GM21717 (cell line): Measurements from ENCODE around the gene COL1A2.
A peak's percentile ranks its signal among the peaks of the same experiment; 100 is the strongest.

Source experiments
- ATAC-seq: cut with Tn5 transposase; IDR thresholded peaks from one replicate; pipeline ENCODE4 v1.9.1; 2021; ENCODE audit warnings: mild to moderate bottlenecking, moderate library complexity; ENCODE audit not compliant: unreplicated experiment

COL1A2 gene

GRCh38 chr7:94382746-94383145 lies 11.9 kb upstream of the COL1A2 start:
- ATAC-seq = no peak

DNA sequence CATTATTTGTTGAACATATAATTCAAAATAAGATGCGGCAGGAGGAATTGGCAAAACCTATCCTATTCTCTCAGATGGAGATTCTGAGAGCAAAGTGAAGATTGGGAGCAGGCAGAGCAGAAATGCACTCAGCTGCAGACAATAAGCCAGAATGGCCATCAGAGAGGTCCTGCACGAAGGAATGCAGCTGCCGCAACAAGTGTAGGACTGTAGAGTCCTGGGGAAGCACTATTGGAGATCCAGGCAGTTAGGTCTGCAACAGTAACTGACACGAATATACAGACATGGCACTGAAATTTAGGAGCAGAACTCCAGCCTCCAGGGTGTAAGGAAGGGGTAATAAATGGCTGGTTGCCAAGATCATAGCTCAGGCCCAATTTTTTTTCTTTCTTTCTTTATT lies 10.4 kb upstream of the COL1A2 start:
- ATAC-seq = no peak

DNA sequence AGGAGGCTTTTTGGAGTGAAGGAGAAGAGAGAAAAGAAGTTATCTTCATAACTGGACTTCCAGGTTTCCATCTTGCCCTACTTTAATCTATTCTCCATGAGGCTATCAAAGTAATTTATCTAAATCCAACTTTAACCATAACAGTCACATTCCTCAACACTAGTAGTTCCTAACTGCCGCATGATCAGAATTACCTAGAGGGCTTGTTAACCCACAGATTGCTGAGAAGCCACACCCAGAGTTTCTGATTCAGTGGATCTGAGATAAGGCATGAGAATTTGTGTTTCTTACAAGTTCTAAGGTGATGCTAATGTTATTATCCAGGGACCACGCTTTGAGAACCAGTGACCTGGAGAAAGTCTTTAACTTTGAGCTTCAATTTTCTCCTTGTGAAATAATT lies 8.3 kb upstream of the COL1A2 start:
- ATAC-seq = no peak

DNA sequence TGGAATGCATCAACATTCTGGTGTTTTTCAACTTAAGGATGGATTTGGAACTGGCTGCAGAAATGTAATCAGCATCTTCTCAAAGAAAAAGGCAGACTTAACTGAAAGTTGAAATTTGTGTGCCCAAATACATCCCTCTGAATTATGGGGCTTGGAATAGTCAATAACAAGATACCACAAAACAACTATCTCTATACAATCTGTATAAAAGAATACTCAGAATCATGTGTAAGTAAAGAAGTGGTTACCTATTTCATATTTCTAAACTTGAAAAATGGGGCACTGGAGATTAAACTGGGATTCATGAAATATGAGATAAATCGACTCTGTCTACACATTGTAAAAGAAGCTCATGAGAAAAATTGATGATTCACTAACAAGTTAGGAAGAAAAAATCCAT lies 6.2 kb upstream of the COL1A2 start:
- ATAC-seq = no peak

- ATAC-seq = no peak
These were observed 5.3 kb upstream of the COL1A2 start for GRCh38 chr7:94389381-94389780.

GRCh38 chr7:94391726-94392392 lies 2.8 kb upstream of the COL1A2 start:
- ATAC-seq = peak; percentile 43

- no peak for ATAC-seq
These were observed 2.3 kb upstream of the COL1A2 start for GRCh38 chr7:94392393-94392786.

DNA sequence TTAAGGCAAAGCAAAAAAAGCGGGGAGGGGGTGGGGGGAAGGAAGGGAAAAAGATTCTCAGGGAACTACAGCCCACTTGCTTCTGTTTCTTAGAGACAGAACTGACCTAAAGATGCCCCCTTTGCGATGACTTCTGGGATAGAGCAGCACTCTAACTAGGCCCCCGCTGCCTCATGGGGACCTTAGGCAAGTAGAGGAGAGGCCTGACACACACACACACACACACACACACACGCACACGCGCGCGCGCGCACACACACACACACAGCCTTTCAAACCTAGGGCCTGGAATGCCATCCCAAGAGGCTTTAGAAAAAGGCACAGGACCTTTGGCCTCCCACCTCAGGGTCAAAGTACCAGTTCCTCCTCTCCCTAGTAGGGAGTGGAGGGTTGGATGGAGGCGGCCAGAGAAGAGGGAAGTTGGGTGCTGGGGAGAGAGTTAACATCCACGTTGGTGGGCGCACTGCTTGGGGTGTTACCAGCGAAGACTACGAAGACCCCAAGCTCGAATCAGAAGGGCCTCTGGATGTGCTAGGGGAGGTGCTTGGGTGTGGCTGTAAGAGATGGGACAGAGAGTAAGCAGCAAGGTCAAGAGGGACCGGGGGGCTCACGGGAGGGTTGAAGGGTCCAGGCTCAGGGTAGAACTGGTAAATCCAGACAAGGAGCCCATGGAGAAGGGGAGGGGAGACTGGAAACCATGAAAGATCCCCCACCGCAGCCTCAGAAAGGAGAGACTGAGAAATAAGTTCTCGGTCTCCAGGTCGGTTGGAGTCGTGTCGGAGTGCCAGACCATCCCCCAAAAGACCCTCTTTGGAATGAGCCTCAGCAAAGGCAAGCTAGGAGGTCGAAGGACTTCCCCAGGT lies 1.2 kb upstream of the COL1A2 start:
- ATAC-seq = no peak

- no peak for ATAC-seq
These were observed 622 bp upstream of the COL1A2 start for GRCh38 chr7:94394109-94394436.

DNA sequence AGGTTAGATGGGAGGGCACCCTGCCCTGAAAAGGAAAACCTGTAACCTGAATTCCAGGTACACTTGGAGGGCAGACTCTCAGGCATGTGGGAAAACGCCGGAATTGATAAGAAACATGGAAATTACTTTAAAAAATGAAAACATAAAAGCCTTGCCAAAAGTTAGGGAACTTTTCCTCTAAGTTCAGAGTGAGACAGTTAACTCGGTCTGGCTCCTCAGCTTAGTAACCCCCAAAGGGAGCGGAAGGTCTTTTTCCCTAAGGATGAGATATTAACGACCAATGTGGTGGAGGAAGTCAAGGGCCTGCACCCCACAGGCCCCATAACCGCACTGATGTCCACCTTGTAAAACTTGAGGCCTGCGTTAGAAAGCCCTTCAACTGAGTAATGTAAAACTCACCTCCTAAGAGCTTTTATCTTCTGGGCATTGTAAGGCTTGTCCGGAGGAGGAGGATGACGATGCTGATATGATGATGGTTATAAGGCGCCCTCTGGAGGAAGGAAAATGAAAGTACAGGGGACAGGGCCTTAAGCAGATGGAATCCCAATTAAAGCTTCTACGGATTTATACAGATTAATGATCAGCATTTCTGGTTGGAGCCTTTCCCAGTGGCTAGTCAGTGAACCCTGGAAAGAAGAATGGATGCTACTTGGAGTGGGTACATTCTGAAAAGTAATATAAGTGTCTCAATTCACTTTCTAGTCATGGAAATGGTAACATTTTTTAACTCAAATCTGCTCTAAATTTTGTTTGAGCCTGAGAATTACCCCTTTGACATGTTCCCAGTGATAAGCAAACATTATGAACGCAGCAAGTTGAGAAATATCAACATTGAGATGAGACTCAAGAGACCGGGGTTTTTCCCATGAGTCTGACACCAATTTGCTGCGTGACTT lies 694 bp downstream of the COL1A2 start:
- ATAC-seq = peak; percentile 82

- no peak for ATAC-seq
These were observed 1.3 kb downstream of the COL1A2 start for GRCh38 chr7:94396037-94396431.

GRCh38 chr7:94396596-94396995 lies 1.9 kb downstream of the COL1A2 start:
- no peak for ATAC-seq

- ATAC-seq = no peak
These were observed 3.0 kb downstream of the COL1A2 start for GRCh38 chr7:94397722-94398121.

- no peak for ATAC-seq
These were observed 4.1 kb downstream of the COL1A2 start for GRCh38 chr7:94398841-94399240.

- no peak for ATAC-seq
These were observed 5.3 kb downstream of the COL1A2 start for GRCh38 chr7:94400022-94400421.

- no peak for ATAC-seq
These were observed 6.1 kb downstream of the COL1A2 start for GRCh38 chr7:94400643-94401427.

- ATAC-seq = no peak
These were observed 6.7 kb downstream of the COL1A2 start for GRCh38 chr7:94401428-94401814.

DNA sequence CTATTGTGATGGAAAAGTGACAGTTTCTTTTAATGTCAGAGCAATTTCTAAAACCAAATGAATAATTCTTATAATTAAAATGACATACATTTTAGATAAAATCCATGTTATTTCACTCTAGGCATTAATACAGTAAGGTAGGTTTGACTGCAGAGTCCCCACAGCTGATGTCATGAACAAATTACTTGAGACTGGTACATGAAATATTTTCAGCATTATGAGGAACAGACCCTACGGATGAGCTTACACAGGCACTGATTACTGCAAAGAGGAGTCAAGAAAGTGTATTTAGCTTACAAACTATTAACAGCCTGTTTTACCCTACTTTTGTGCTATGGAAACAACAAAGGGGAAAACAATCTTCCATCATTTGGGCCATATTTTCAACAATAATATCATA lies 8.9 kb downstream of the COL1A2 start:
- no peak for ATAC-seq

DNA sequence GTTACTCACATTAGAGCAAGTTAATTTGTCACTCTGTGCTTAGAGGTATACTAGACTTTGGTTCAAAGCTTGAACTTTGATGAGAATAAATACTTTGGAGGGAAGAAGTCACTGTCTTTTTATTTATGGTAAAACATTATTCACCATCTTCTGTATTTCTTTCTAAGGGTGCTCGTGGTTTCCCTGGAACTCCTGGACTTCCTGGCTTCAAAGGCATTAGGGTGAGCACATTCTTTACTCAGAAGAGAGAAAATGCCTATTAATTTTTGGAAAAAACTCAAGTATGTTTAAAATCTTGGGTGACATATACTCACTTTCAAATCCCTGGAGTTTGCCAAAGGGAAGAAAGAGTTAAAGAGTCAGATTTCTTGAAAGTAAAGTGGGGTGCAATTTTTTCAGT lies 10.8 kb downstream of the COL1A2 start:
- no peak for ATAC-seq

DNA sequence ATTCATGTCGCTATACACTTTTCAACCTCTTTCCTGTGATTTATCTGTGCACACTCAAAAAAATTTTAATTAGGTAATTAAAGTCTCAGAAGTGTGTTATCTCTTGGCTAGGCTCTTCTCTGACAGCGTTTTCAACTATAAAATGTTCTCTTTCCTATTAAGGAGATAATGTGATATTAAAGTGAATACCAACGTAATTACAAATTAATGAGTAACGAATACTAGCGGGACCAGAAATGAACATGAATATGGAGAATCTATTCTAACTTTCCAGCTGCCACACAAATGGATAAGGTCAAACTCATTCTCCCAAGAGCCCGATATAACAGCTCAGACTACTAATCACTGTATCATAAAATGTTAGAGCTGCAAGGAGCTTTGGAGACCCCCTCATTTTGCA lies 12.0 kb downstream of the COL1A2 start:
- ATAC-seq = no peak
